HL-60 (cell line): ENCODE results near the gene ZBTB47.

Experiments
- DNase-seq, 2 experiments: peaks; one replicate each; pipeline ENCODE4 v3.0.0-alpha.2; 2010 to 2020; ENCODE audit warnings: low read depth in 1 of 2, low spot score in 1 of 2
- H3K27ac ChIP-seq: fragments of 250-450 bp; sonication (Bioruptor Pico); replicated peaks from 2 replicates; pipeline ENCODE4 v1.5.1; 2020; ENCODE audit warnings: mild to moderate bottlenecking, moderate library complexity
- H3K27me3 ChIP-seq: fragments of 250-450 bp; sonication (Bioruptor Pico); 2 replicates; pipeline ENCODE4 v1.5.1; 2021; ENCODE audit warnings: mild to moderate bottlenecking, moderate library complexity; ENCODE audit not compliant: insufficient read depth, poor library complexity, severe bottlenecking
- H3K4me3 ChIP-seq: replicated peaks from 2 replicates; pipeline ENCODE4 v1.5.1; 2011; ENCODE audit warnings: mild to moderate bottlenecking, control low read depth, low read length; ENCODE audit not compliant: insufficient read depth
- CTCF ChIP-seq: IDR thresholded peaks from one replicate; pipeline ENCODE4 v1.5.1; 2011; ENCODE audit warnings: low read length, control low read depth, inconsistent platforms; ENCODE audit not compliant: insufficient read depth
- GABPA ChIP-seq: IDR thresholded peaks from 2 replicates; pipeline ENCODE4 v1.6.1; 2012; ENCODE audit warnings: low read depth
- POLR2AphosphoS5 ChIP-seq: IDR thresholded peaks from 2 replicates; pipeline ENCODE4 v1.6.1; 2012; ENCODE audit warnings: low read depth
- REST ChIP-seq: IDR thresholded peaks from 2 replicates; pipeline ENCODE4 v1.6.1; 2012; ENCODE audit warnings: low read depth; ENCODE audit not compliant: insufficient replicate concordance
- SPI1 ChIP-seq: IDR thresholded peaks from 2 replicates; pipeline ENCODE4 v1.6.1; 2012; ENCODE audit warnings: low read depth, mild to moderate bottlenecking, borderline replicate concordance

The ZBTB47 gene

GRCh38 chr3:42705962-42706585 lies 52.6 kb downstream of the ZBTB47 start:
- no peak for DNase-seq
- H3K27ac ChIP-seq, result no peak overlapping the region
- TF ChIP-seq POLR2AphosphoS5, result no peak
- TF ChIP-seq SPI1, result no peak
- TF ChIP-seq REST, result no peak
- no peak for TF ChIP-seq CTCF
- no peak overlapping the region for H3K4me3 ChIP-seq
- H3K27me3 ChIP-seq, result no peaks in the 10 kb centered on the region

DNA sequence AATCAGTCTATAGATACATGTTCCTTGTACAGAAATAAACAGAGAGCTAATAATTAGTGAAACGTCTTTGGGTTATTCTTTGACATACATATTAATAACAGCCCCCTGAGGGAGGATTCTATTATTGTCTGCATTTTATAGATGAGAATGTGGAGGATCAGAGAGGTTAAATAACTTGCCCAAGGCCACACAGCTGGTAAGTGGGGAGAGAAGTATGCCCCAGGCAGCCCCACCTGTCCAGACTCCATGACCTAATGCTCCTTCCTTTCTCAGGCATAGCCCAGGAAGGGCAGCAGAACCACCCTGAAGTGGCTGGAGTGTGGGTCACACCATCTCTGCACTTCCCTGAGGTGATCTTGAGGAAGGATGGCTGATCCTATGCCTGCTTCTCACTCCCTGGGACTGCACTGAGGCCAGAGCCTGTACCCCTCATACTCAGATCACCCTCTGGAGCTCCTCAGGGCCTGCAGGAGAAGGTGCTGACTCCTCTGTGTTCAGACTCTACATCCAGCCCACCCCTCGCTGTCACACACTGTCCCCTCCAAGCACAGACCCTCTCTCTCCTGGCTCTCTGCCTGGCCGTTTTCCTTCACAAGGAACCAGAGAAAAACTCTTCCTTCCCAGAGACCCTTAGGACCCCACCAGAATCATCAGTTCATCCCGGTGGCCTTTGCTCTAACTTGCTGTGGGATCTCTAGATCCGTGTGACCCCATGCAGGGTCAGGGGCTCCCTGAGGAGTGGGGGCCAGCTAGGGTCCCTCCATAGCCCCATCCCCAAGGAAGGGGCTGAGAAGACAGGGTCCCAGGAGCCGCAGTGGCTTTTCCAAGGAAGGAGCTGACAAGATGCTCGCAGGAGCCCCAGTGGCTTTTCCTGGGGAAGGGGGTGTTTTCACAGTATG lies 53.5 kb downstream of the ZBTB47 start:
- DNase-seq, result no peak
- Histone ChIP-seq H3K27ac (no peak overlapping the region), H3K27me3 (no peaks in the 10 kb centered on the region), H3K4me3 (no peak overlapping the region)
- TF ChIP-seq CTCF (no peak), SPI1 (no peak), POLR2AphosphoS5 (no peak), GABPA (no peak), REST (no peak)

DNA sequence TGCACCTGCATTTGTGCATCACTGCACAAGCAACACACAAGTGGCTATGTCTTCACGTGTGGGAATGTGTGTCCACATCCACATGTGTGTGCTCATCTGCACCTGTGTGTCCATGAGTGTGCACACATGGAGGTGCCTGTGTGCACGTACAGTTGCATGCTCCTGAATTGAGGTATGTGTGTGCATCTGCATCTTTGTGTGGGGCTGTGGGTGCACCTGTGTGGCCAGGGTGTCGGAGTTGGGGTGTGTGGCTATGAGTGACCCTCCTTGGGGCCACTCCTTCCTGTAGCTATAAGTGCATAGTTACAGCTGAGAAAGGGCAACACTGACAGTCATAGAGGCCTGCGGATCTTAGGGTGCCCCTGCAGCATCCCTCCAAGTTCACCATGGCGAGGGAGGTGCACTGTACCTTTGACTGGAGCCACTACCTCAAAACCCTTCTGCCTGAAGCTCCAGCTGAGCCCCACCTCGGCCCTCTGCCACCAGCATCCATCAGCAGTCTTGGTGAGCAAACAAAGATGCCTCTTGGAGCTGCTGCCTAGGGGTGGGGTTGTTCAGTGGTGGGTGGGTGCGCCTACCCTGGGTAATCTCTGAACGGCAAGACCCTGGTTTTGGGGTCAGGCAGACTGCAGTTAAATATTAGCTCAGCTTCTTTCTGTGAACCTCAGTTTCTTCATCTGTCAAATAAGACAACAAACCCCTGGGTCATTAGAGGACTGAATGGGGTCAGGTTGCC lies 54.3 kb downstream of the ZBTB47 start:
- Histone ChIP-seq H3K4me3 (no peak overlapping the region), H3K27ac (no peak overlapping the region), H3K27me3 (no peaks in the 10 kb centered on the region)
- TF ChIP-seq SPI1, result no peak
- no peak for TF ChIP-seq POLR2AphosphoS5
- no peak for TF ChIP-seq REST
- DNase-seq, result no peak
